Karpas-422 (cell line): ENCODE results near the gene MAP2K1. TPM values are rescaled to one million over a fixed set of nuclear protein-coding genes. Genes with fewer than 3 reads are reported as not detected.

ENCODE experiments used
- DNase-seq: peaks from one replicate; pipeline ENCODE4 v3.0.0-alpha.2; 2015
- H2AFZ ChIP-seq: fragments of 200-600 bp; sonication (generic); 2 replicates; pipeline ENCODE4 v1.6.1; 2014; ENCODE audit warnings: antibody characterized with exemption, low read length, mixed read lengths
- H3K27ac ChIP-seq: fragments of 200-600 bp; sonication (generic); 2 replicates; pipeline ENCODE4 v1.5.1; 2014; ENCODE audit warnings: mild to moderate bottlenecking, low read length, moderate library complexity
- H3K27me3 ChIP-seq: fragments of 200-600 bp; sonication (generic); 2 replicates; pipeline ENCODE4 v1.6.1; 2014; ENCODE audit warnings: low read length, mixed read lengths
- H3K36me3 ChIP-seq: fragments of 200-600 bp; sonication (generic); 2 replicates; pipeline ENCODE4 v1.6.1; 2014; ENCODE audit warnings: low read length, mixed read lengths; ENCODE audit not compliant: insufficient read depth
- H3K4me1 ChIP-seq: fragments of 200-600 bp; sonication (generic); 2 replicates; pipeline ENCODE4 v1.6.1; 2014; ENCODE audit warnings: mild to moderate bottlenecking, low read length, mixed read lengths
- H3K4me2 ChIP-seq: fragments of 200-600 bp; sonication (generic); 2 replicates; pipeline ENCODE4 v1.6.1; 2014; ENCODE audit warnings: low read length, low read depth, mild to moderate bottlenecking; ENCODE audit not compliant: poor library complexity, severe bottlenecking
- H3K4me3 ChIP-seq: fragments of 200-600 bp; sonication (generic); 2 replicates; pipeline ENCODE4 v1.5.1; 2014; ENCODE audit warnings: mild to moderate bottlenecking, antibody characterized with exemption, low read length, mixed read lengths
- H3K79me2 ChIP-seq: fragments of 200-600 bp; sonication (generic); 2 replicates; pipeline ENCODE4 v1.6.1; 2014; ENCODE audit warnings: mild to moderate bottlenecking, low read length, mixed read lengths
- H3K9ac ChIP-seq: fragments of 200-600 bp; sonication (generic); 2 replicates; pipeline ENCODE4 v1.6.0; 2014; ENCODE audit warnings: low read length
- H3K9me2 ChIP-seq: fragments of 200-600 bp; sonication (generic), shearing (Covaris generic); replicated peaks from 2 replicates; pipeline ENCODE4 v1.6.0; 2014; ENCODE audit warnings: mild to moderate bottlenecking, low read length, moderate library complexity; ENCODE audit not compliant: insufficient read depth
- H3K9me3 ChIP-seq: fragments of 300-700, 200-600 bp; sonication (generic); 2 replicates; pipeline ENCODE4 v1.6.1; 2014; ENCODE audit warnings: low read length, mixed read lengths
- H4K20me1 ChIP-seq: fragments of 200-600 bp; sonication (generic); 2 replicates; pipeline ENCODE4 v1.6.1; 2014; ENCODE audit warnings: mild to moderate bottlenecking, antibody characterized with exemption, low read length, low read depth; ENCODE audit not compliant: insufficient read depth
- total RNA-seq: library from RNA; depleted of rRNA; stranded (reverse); fragments of >200 nt; shearing (Covaris generic); gene quantifications from 2 replicates; pipeline ENCODE4 v1.2.3, GENCODE V29; 2014; ENCODE audit warnings: low replicate concordance

Gene MAP2K1
- total RNA-seq, 1 experiment from 2014 or later, result 46.6 TPM

GRCh38 chr15:66400351-66400774, 13.7 kb downstream of the MAP2K1 start:
- peaks cover 4% of the 10 kb centered on the region; the same call in 1 of the 2 replicates for H4K20me1 ChIP-seq
- no peak overlapping the region for H2AFZ ChIP-seq
- no peaks in the 10 kb centered on the region for H3K27me3 ChIP-seq
- peak overlapping the region; percentile 61; the same call in 1 of the 2 replicates for H3K9ac ChIP-seq
- H3K79me2 ChIP-seq, result peaks cover 96% of the 10 kb centered on the region
- no peaks in the 10 kb centered on the region for H3K9me3 ChIP-seq
- peak overlapping the region; percentile 61 for H3K4me3 ChIP-seq
- DNase-seq, result no peak
- peak overlapping the region; percentile 85 for H3K27ac ChIP-seq
- peaks cover 65% of the 10 kb centered on the region for H3K4me1 ChIP-seq
- peak overlapping the region; percentile 72 for H3K4me2 ChIP-seq
- 0 out of 2 replicates have a peak, but pooled peaks cover 1% of the 10 kb centered on the region for H3K36me3 ChIP-seq
- no peaks in the 10 kb centered on the region for H3K9me2 ChIP-seq

GRCh38 chr15:66401130-66402021, 14.7 kb downstream of the MAP2K1 start:
- Histone ChIP-seq H3K4me1 (peaks cover 75% of the 10 kb centered on the region), H3K79me2 (peaks cover 96% of the 10 kb centered on the region), H3K4me2 (peak overlapping the region; percentile 72), H3K9me3 (no peaks in the 10 kb centered on the region), H3K27me3 (no peaks in the 10 kb centered on the region), H3K9me2 (no peaks in the 10 kb centered on the region), H3K27ac (peak overlapping the region; percentile 85), H3K9ac (peak overlapping the region; percentile 61), H2AFZ (0 out of 2 replicates have a peak overlapping the region, but pooled peaks have one; percentile 5), H4K20me1 (peaks cover 4% of the 10 kb centered on the region; the same call in 1 of the 2 replicates), H3K36me3 (no peaks in the 10 kb centered on the region), H3K4me3 (peak overlapping the region; percentile 61)
- peak; percentile 67 for DNase-seq

GRCh38 chr15:66402761-66403284, 16.1 kb downstream of the MAP2K1 start:
- no peaks in the 10 kb centered on the region for H3K9me3 ChIP-seq
- peak overlapping the region; percentile 85 for H3K27ac ChIP-seq
- H3K9me2 ChIP-seq, result no peaks in the 10 kb centered on the region
- H3K27me3 ChIP-seq, result no peaks in the 10 kb centered on the region
- no peak overlapping the region for H2AFZ ChIP-seq
- no peaks in the 10 kb centered on the region for H3K36me3 ChIP-seq
- H3K9ac ChIP-seq, result peak overlapping the region; percentile 22; the same call in 1 of the 2 replicates
- H3K4me3 ChIP-seq, result no peak overlapping the region
- H4K20me1 ChIP-seq, result no peaks in the 10 kb centered on the region
- peaks cover 99% of the 10 kb centered on the region for H3K79me2 ChIP-seq
- H3K4me1 ChIP-seq, result peaks cover 82% of the 10 kb centered on the region
- no peak for DNase-seq
- H3K4me2 ChIP-seq, result peak overlapping the region; percentile 72

GRCh38 chr15:66403323-66403722, 16.6 kb downstream of the MAP2K1 start:
- Histone ChIP-seq H3K9me2 (no peaks in the 10 kb centered on the region), H3K36me3 (no peaks in the 10 kb centered on the region), H3K27ac (peak overlapping the region; percentile 85), H3K27me3 (no peaks in the 10 kb centered on the region), H4K20me1 (no peaks in the 10 kb centered on the region), H3K4me2 (peak overlapping the region; percentile 72), H2AFZ (no peak overlapping the region), H3K4me3 (no peak overlapping the region), H3K79me2 (peaks cover 99% of the 10 kb centered on the region), H3K9me3 (no peaks in the 10 kb centered on the region), H3K4me1 (peaks cover 84% of the 10 kb centered on the region), H3K9ac (no peak overlapping the region; the same call in 1 of the 2 replicates)
- no peak for DNase-seq

GRCh38 chr15:66404122-66404521, 17.4 kb downstream of the MAP2K1 start:
- Histone ChIP-seq H3K4me2 (peak overlapping the region; percentile 11), H3K9me3 (no peaks in the 10 kb centered on the region), H3K27me3 (no peaks in the 10 kb centered on the region), H4K20me1 (no peaks in the 10 kb centered on the region), H3K4me3 (no peak overlapping the region), H3K9ac (no peak overlapping the region), H3K79me2 (peaks cover 99% of the 10 kb centered on the region), H3K27ac (peak overlapping the region; percentile 85; the same call in 1 of the 2 replicates), H3K9me2 (no peaks in the 10 kb centered on the region), H2AFZ (no peak overlapping the region), H3K36me3 (peaks cover 4% of the 10 kb centered on the region; the same call in 1 of the 2 replicates), H3K4me1 (peaks cover 88% of the 10 kb centered on the region)
- no peak for DNase-seq

- Histone ChIP-seq H3K79me2 (peaks cover 99% of the 10 kb centered on the region), H3K9ac (no peak overlapping the region), H3K27me3 (no peaks in the 10 kb centered on the region), H3K27ac (0 out of 2 replicates have a peak overlapping the region, but pooled peaks have one; percentile 8), H2AFZ (no peak overlapping the region), H4K20me1 (no peaks in the 10 kb centered on the region), H3K9me2 (no peaks in the 10 kb centered on the region), H3K4me3 (no peak overlapping the region), H3K36me3 (peaks cover 7% of the 10 kb centered on the region; the same call in 1 of the 2 replicates), H3K4me1 (peaks cover 88% of the 10 kb centered on the region), H3K4me2 (no peak overlapping the region), H3K9me3 (no peaks in the 10 kb centered on the region)
- DNase-seq, result no peak
These were observed 17.8 kb downstream of the MAP2K1 start for GRCh38 chr15:66404532-66404931.

GRCh38 chr15:66405007-66405406, 18.3 kb downstream of the MAP2K1 start:
- no peaks in the 10 kb centered on the region for H3K27me3 ChIP-seq
- no peaks in the 10 kb centered on the region for H3K9me3 ChIP-seq
- peak overlapping the region; percentile 0 for H3K4me2 ChIP-seq
- no peak overlapping the region for H3K4me3 ChIP-seq
- H4K20me1 ChIP-seq, result 0 out of 2 replicates have a peak, but pooled peaks cover 3% of the 10 kb centered on the region
- no peak overlapping the region for H3K9ac ChIP-seq
- H3K9me2 ChIP-seq, result no peaks in the 10 kb centered on the region
- H3K36me3 ChIP-seq, result peaks cover 9% of the 10 kb centered on the region; the same call in 1 of the 2 replicates
- H3K79me2 ChIP-seq, result peaks cover 100% of the 10 kb centered on the region
- H3K4me1 ChIP-seq, result peaks cover 89% of the 10 kb centered on the region
- no peak overlapping the region for H2AFZ ChIP-seq
- 0 out of 2 replicates have a peak overlapping the region, but pooled peaks have one; percentile 8 for H3K27ac ChIP-seq
- no peak for DNase-seq

GRCh38 chr15:66405615-66406014, 18.9 kb downstream of the MAP2K1 start:
- H3K4me3 ChIP-seq, result no peak overlapping the region
- no peak overlapping the region for H2AFZ ChIP-seq
- H3K9ac ChIP-seq, result no peak overlapping the region
- no peak for DNase-seq
- H4K20me1 ChIP-seq, result 0 out of 2 replicates have a peak, but pooled peaks cover 3% of the 10 kb centered on the region
- peaks cover 83% of the 10 kb centered on the region for H3K4me1 ChIP-seq
- H3K27me3 ChIP-seq, result no peaks in the 10 kb centered on the region
- peaks cover 100% of the 10 kb centered on the region for H3K79me2 ChIP-seq
- H3K27ac ChIP-seq, result 0 out of 2 replicates have a peak overlapping the region, but pooled peaks have one; percentile 6
- H3K4me2 ChIP-seq, result peak overlapping the region; percentile 0
- no peaks in the 10 kb centered on the region for H3K9me3 ChIP-seq
- no peaks in the 10 kb centered on the region for H3K9me2 ChIP-seq
- peaks cover 14% of the 10 kb centered on the region for H3K36me3 ChIP-seq
